RWPE1 (cell line): ENCODE results near the gene ULBP3.

Source experiments
- CTCF ChIA-PET: fragments of 350-600 bp; sonication (Branson Sonifier 250); formaldehyde crosslinking; extraction: SDS; loops from one replicate; lab custom pipeline; 2021; lab: Yijun Ruan, JAX
- POLR2A ChIA-PET: fragments of 400-600 bp; formaldehyde crosslinking; extraction: SDS; loops from one replicate; lab custom pipeline; 2020; ENCODE audit warnings: antibody characterized with exemption; ENCODE audit not compliant: low non-redundant PET; lab: Yijun Ruan, JAX
- DNase-seq: peaks from one replicate; pipeline ENCODE4 v3.0.0; 2012; ENCODE audit warnings: low spot score
- H3K27ac ChIP-seq: fragments of 450-650 bp; 2 replicates; pipeline ENCODE4 v1.5.1; 2017
- TF ChIP-seq, protein P1 (sequence below): fragments of 450-650 bp; conservative IDR thresholded peaks from 2 replicates; pipeline ENCODE4 v1.5.1; 2017; ENCODE audit warnings: low read depth, mild to moderate bottlenecking

Gene ULBP3

DNA sequence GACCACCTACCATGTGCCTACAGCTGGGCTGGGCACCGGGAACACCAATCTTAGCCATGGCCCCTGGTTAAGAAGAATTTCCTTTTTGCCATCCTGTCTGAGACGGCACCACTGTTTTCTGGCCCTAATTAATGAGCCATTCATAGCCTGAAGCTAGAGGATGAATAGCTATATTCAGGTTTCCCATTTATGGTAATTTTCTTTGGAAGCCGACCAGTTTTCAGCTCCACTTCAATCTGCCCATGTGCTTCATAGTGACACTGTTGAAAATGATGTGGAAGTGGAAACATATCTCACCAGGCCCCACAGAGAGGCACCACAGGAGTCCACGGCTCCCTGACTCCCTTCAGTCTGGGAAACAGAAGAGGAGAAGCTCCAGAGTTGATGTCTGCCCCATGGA is 22.6 kb upstream of the ULBP3 start:
- TF ChIP-seq, protein P1, sequence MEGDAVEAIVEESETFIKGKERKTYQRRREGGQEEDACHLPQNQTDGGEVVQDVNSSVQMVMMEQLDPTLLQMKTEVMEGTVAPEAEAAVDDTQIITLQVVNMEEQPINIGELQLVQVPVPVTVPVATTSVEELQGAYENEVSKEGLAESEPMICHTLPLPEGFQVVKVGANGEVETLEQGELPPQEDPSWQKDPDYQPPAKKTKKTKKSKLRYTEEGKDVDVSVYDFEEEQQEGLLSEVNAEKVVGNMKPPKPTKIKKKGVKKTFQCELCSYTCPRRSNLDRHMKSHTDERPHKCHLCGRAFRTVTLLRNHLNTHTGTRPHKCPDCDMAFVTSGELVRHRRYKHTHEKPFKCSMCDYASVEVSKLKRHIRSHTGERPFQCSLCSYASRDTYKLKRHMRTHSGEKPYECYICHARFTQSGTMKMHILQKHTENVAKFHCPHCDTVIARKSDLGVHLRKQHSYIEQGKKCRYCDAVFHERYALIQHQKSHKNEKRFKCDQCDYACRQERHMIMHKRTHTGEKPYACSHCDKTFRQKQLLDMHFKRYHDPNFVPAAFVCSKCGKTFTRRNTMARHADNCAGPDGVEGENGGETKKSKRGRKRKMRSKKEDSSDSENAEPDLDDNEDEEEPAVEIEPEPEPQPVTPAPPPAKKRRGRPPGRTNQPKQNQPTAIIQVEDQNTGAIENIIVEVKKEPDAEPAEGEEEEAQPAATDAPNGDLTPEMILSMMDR = no peak
- ChIA-PET POLR2A (no interaction called here), CTCF (interaction anchor here (0.6 to 1.0 kb wide), 3 partner anchors 20 to 1232 kb away, joined by 3 read pairs; no protein-coding TSS in a partner anchor)
- no peak overlapping the region for H3K27ac ChIP-seq
- DNase-seq = no peak

GRCh38 chr6:150090328-150090727 is 21.4 kb upstream of the ULBP3 start:
- CTCF ChIA-PET = no interaction called here
- TF ChIP-seq, protein P1 = no peak
- no peak for DNase-seq
- H3K27ac ChIP-seq = no peak overlapping the region
- POLR2A ChIA-PET = no interaction called here

DNA sequence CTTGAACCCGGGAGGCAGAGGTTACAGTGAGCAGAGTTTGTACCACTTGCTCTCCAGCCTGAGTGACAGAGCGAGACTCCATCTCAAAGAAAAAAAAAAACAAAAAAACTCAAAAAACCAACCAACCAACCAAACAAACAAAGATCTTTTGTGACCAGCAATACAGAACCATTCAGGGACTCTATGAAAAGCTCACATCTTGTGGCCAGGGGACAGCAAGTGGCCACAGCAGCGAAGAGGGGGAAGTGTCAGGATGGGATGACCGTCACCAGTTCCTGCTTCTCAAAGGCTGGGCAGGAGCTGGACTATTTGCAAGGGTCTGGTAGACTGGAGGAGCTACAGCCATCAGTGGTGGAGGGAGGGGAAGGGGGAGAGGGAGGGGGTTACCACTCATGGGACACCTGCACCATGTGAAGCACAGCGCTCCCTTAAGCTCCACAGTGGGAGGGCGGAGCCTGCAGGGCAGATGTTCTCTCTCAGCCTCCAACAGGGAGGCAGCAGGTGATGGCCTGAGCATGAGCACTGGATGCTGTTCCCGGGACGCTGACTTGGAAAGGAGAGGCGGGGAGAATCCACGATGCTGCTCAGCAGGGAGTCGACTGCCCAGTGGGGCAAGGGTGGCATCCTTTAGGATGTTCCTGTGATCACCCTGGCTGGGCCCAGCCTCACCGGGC is 19.7 kb upstream of the ULBP3 start:
- TF ChIP-seq, protein P1 = no peak
- DNase-seq = no peak
- no peak overlapping the region for H3K27ac ChIP-seq
- CTCF ChIA-PET = no interaction called here
- POLR2A ChIA-PET = no interaction called here

DNA sequence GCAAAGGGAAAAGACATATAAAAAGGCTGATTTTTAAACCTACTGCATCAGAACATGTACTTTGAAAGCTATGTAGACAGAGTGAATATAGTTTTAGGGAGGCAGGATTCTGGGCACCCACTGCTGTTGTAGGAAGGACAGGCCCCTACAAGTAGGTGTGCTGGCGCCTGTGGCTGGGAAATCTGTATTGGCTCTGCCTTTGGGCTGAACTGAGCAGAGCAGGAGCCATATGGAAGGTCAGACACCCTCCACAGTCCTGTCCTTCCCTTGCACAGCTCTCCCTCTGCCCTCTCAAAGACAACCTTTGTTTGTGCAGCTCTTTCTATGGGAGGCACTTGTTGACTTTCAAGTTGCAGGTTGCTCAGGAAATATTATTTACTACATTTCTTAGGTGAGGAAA is 18.4 kb upstream of the ULBP3 start:
- ChIA-PET CTCF (interaction anchor here (0.6 to 0.9 kb wide), 2 partner anchors 8 to 17 kb away, joined by 3 to 4 read pairs; no protein-coding TSS in a partner anchor), POLR2A (no interaction called here)
- TF ChIP-seq, protein P1 = no peak
- H3K27ac ChIP-seq = no peak overlapping the region
- DNase-seq = no peak

- CTCF ChIA-PET = no interaction called here
- no peak for DNase-seq
- POLR2A ChIA-PET = no interaction called here
- no peak overlapping the region for H3K27ac ChIP-seq
- TF ChIP-seq, protein P1 = no peak
These were observed 17.1 kb upstream of the ULBP3 start for GRCh38 chr6:150086026-150086425.

GRCh38 chr6:150084426-150084825 is 15.5 kb upstream of the ULBP3 start:
- ChIA-PET POLR2A (no interaction called here), CTCF (interaction anchor here (0.6 kb wide), 1 partner anchor 107 kb away, joined by 3 read pairs; no protein-coding TSS in a partner anchor)
- TF ChIP-seq, protein P1 = no peak
- H3K27ac ChIP-seq = no peak overlapping the region
- no peak for DNase-seq
